Left colon (tissue), 2 donors: ENCODE results near the gene AGAP1. TPM values are rescaled to one million over a fixed set of nuclear protein-coding genes. Genes with fewer than 3 reads are reported as not detected.
"Not testable (repeated sequence)": the region's sequence is repeated elsewhere in the genome, so short reads cannot be mapped to it uniquely, and the experiment has no call there.

Experiments
- ATAC-seq: fragments of 200-7000 bp; cut with Tn5 transposase; one replicate; pipeline ENCODE4 v1.9.1; 2020; ENCODE audit warnings: mild to moderate bottlenecking, moderate library complexity
- DNase-seq, 2 donors: peaks; one replicate each; pipeline ENCODE4 v3.0.0-alpha.2; 2020
- intact Hi-C, 2 donors: fragments of 100-400 bp; cut with DNase I in 1 of 2; cut with micrococcal nuclease in 1 of 2; formaldehyde crosslinking; loops; one replicate each; pipeline versions ENCODE4 v1.11.2 to v1.14.0; 2022; cut with DNase I, micrococcal nuclease
- total RNA-seq, 2 donors: library from RNA; stranded (reverse); fragmentation: NEBNext Ultra II Directional; extraction: Animal tissue kit (Norgen Biotek cat#: 25700); gene quantifications; one replicate each; pipeline ENCODE4 v1.2.1, GENCODE V29; 2021
- donor health status: DM: no; HTN: no; CAD: no.
- donor health status: DM: yes; HTN: yes; CAD: no.

The AGAP1 gene
- total RNA-seq, 2 donors from 2014 or later = 61.3 to 78.5 TPM

GRCh38 chr2:236086403-236086970 lies 592.6 kb downstream of the AGAP1 start:
- ATAC-seq (no peak), DNase-seq (no peak)
- intact Hi-C loops = no loop called here

GRCh38 chr2:236086971-236087465 lies 593.2 kb downstream of the AGAP1 start:
- intact Hi-C loops = no loop called here
- ATAC-seq (no peak), DNase-seq (no peak)

GRCh38 chr2:236088368-236089057 lies 594.7 kb downstream of the AGAP1 start:
- no peak for DNase-seq
- no peak for ATAC-seq
- intact Hi-C loops = no loop called here

GRCh38 chr2:236089271-236090026 lies 595.6 kb downstream of the AGAP1 start:
- DNase-seq (no peak), ATAC-seq (no peak)

GRCh38 chr2:236090027-236090382 lies 596.2 kb downstream of the AGAP1 start:
- no peak for DNase-seq
- ATAC-seq = no peak
- intact Hi-C loops = no loop called here

More at GRCh38 chr2:236089271-236090026, 595.6 kb downstream of the AGAP1 start:
- intact Hi-C loops = no loop called here

GRCh38 chr2:236090826-236091225 lies 597.0 kb downstream of the AGAP1 start:
- ATAC-seq, intact Hi-C loops, DNase-seq: not testable (repeated sequence)

GRCh38 chr2:236092714-236093113 lies 598.9 kb downstream of the AGAP1 start:
- intact Hi-C loops = no loop called here
- DNase-seq (no peak), ATAC-seq (no peak)

- DNase-seq (no peak), ATAC-seq (no peak)
- intact Hi-C loops = no loop called here
Measured at GRCh38 chr2:236093134-236093533, 599.3 kb downstream of the AGAP1 start.

GRCh38 chr2:236095504-236095903 lies 601.7 kb downstream of the AGAP1 start:
- DNase-seq (no peak), ATAC-seq (no peak)
- intact Hi-C loops = no loop called here

- no peak for DNase-seq
Measured at GRCh38 chr2:236101311-236101950, 607.6 kb downstream of the AGAP1 start.

GRCh38 chr2:236102971-236103370 lies 609.1 kb downstream of the AGAP1 start:
- intact Hi-C loops = no loop called here
- DNase-seq (no peak), ATAC-seq (no peak)

More at GRCh38 chr2:236101311-236101950, 607.6 kb downstream of the AGAP1 start:
- intact Hi-C loops = no loop called here
- ATAC-seq = no peak

GRCh38 chr2:236103981-236104380 lies 610.1 kb downstream of the AGAP1 start:
- intact Hi-C loops = no loop called here
- DNase-seq (no peak), ATAC-seq (no peak)

GRCh38 chr2:236105955-236106607 lies 612.2 kb downstream of the AGAP1 start:
- no peak for ATAC-seq
- intact Hi-C loops = no loop called here
- DNase-seq = no peak

- ATAC-seq = no peak
- no peak for DNase-seq
- intact Hi-C loops = no loop called here
Measured at GRCh38 chr2:236106761-236107160, 612.9 kb downstream of the AGAP1 start.

GRCh38 chr2:236107536-236107935 lies 613.7 kb downstream of the AGAP1 start:
- DNase-seq (no peak), ATAC-seq (no peak)
- intact Hi-C loops = no loop called here

- intact Hi-C loops = no loop called here
- DNase-seq (no peak), ATAC-seq (no peak)
Measured at GRCh38 chr2:236107942-236108625, 614.2 kb downstream of the AGAP1 start.

GRCh38 chr2:236109061-236109460 lies 615.2 kb downstream of the AGAP1 start:
- ATAC-seq = no peak
- DNase-seq = no peak
- intact Hi-C loops = no loop called here

- intact Hi-C loops = no loop called here
- ATAC-seq = no peak
- no peak for DNase-seq
Measured at GRCh38 chr2:236109473-236109872, 615.6 kb downstream of the AGAP1 start.
